NT2/D1 (cell line): ENCODE measurements around the gene ZBTB18.

ENCODE experiments used
- SUZ12 ChIP-seq: IDR thresholded peaks from 2 replicates; pipeline ENCODE4 v1.6.1; 2011; ENCODE audit not compliant: insufficient read length, insufficient read depth; ENCODE audit errors: extremely low read depth
- YY1 ChIP-seq: IDR thresholded peaks from 2 replicates; pipeline ENCODE4 v1.6.1; 2011; ENCODE audit not compliant: insufficient read length, insufficient read depth
- ZNF274 ChIP-seq: IDR thresholded peaks from 2 replicates; pipeline ENCODE4 v1.6.1; 2011; ENCODE audit warnings: mild to moderate bottlenecking, low read depth, low read length

DNA sequence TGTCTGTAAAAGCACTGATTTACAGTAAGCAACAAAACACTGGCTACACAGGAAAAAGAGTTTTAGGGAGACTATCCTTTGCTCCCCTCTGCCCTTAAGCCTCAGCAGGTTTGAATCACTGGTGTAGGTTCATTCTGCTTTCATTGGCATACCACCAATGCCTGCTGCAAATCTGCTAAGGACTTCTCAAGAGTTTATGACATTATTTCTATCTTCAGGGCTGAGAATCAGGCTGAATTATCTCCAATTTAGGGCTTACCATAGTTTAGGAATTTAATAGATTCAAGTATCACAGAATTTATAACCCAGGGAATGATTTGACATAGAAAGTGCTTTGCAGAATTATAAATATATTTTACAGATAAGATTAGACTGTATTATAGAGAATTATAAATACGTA is 6.7 kb upstream of the ZBTB18 start:
- TF ChIP-seq YY1 (no peak), ZNF274 (no peak), SUZ12 (no peak)
